Stimulated activated naive B cell treated with anti-CD40 and anti-IgM and Interleukin-4, amounts not matched to agents 10 μg/mL and 1 μg/mL and 100 μg/mL, for 72 hours (primary cell): ENCODE results near the gene PIGU.
"Not testable (repeated sequence)": the region's sequence is repeated elsewhere in the genome, so short reads cannot be mapped to it uniquely, and the experiment has no call there.

Experiments
- ATAC-seq, 2 donors: fragments of 150-1000 bp; cut with Tn5 transposase; replicated peaks; 2 replicates each; pipeline ENCODE4 v1.10.0; 2021; ENCODE audit warnings: moderate library complexity in 1 of 2
- DNase-seq: peaks from one replicate; pipeline ENCODE4 v3.0.0; 2021
- H3K27ac Mint-ChIP-seq: one replicate; pipeline ENCODE4 v1.8.0; 2022; ENCODE audit warnings: mild to moderate bottlenecking, mixed read lengths
- H3K27me3 Mint-ChIP-seq, 2 donors: one replicate each; pipeline ENCODE4 v1.8.0; 2022; ENCODE audit warnings: mixed read lengths in 2 of 2
- H3K36me3 Mint-ChIP-seq, 2 donors: one replicate each; pipeline ENCODE4 v1.8.0; 2022; ENCODE audit warnings: mixed read lengths in 2 of 2, mild to moderate bottlenecking in 1 of 2
- H3K4me1 Mint-ChIP-seq, 2 donors: one replicate each; pipeline ENCODE4 v1.8.0; 2022; ENCODE audit warnings: mixed read lengths in 2 of 2, mild to moderate bottlenecking in 1 of 2
- H3K4me3 Mint-ChIP-seq, 2 donors: one replicate each; pipeline ENCODE4 v1.8.0; 2022; ENCODE audit warnings: mild to moderate bottlenecking in 2 of 2, mixed read lengths in 2 of 2, moderate library complexity in 1 of 2
- H3K9me3 Mint-ChIP-seq, 2 donors: one replicate each; pipeline ENCODE4 v1.8.0; 2022; ENCODE audit warnings: mixed read lengths in 2 of 2, mild to moderate bottlenecking in 1 of 2

The PIGU gene

DNA sequence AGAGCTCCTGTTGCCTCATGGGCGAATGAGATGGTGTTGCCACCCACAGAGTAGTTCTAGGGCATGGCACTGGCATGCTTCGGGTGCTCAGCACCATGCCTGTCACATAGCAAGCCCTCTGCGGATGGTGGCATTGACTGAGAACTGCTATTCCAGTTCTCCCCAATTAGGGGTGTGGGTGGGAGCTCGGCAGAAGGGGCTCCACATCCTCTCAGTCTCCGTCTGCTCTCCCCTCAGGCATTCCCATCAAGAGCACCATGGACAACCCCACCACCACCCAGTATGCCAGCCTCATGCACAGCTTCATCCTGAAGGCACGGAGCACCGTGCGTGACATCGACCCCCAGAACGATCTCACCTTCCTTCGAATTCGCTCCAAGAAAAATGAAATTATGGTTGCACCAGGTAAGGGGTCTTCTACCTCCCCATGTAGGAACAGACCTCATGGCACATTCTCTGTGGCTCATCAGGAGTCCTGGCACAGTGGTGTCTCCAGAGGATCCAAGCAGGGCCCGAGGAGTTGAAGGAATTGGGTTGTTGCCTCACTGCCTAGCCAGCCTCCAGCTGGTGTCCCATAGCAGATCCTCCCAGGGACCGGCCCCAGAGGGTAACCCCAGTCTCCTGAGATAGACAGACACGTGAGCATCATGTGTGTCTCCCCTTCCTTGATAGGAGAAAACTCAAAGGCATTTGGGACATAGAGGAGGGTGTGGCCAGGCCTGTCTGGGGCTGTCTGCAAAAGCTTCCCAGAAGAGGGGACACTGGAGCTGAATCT is 142.3 kb downstream of the PIGU start:
- H3K27me3 Mint-ChIP-seq: no peaks in the 10 kb centered on the region
- DNase-seq (no peak), ATAC-seq (no peak)
- no peak overlapping the region for H3K4me3 Mint-ChIP-seq
- peaks cover 4 to 6% of the 10 kb centered on the region in 2 donors for H3K4me1 Mint-ChIP-seq
- H3K27ac Mint-ChIP-seq: peak overlapping the region; percentile 17
- H3K9me3 Mint-ChIP-seq: no peaks in the 10 kb centered on the region
- peaks cover 24 to 38% of the 10 kb centered on the region in 2 donors for H3K36me3 Mint-ChIP-seq

DNA sequence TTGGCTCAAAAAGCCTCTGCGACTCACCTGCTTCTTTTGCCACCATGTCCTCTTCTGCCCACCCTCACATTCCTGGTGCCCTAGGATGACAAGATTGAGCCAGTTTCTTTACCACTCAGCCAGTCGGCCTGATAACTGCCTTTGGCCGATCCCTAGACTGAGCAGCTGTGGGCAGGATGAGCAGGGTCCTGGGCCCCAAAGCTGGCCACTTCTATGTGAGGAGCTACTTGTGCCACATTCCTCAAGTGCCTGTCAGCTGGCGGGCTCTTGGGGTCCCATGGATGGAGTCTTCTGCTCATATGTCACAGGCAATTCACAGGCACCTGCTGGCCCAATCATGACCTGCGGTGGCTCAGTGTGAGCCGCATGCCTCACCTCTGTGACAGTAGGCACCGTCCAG is 144.1 kb downstream of the PIGU start:
- Mint-ChIP-seq H3K36me3 (peaks cover 21 to 41% of the 10 kb centered on the region in 2 donors), H3K27me3 (no peaks in the 10 kb centered on the region), H3K9me3 (no peaks in the 10 kb centered on the region), H3K27ac (no peak overlapping the region), H3K4me3 (no peak overlapping the region), H3K4me1 (peaks cover 4 to 6% of the 10 kb centered on the region in 2 donors)
- ATAC-seq (no peak), DNase-seq (no peak)

DNA sequence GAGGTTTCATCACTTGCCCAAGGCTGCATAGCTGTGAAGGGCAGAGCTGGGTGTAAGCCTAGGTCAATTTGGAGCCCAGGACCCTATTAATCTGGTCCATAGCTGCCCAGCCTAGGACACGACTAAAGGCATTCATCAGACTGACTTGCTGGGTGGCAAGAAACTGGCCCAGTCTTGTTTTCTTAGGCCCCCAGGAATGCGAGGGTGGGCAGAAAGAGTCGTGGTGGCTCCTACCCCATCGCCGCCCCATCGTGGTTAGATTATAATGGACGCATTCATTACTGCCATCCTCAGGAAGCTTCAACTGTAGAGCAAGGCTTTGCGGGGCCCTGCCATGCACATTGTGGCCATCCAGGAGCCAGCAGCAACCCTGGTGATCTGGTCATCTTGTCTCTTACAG is 144.6 kb downstream of the PIGU start:
- Mint-ChIP-seq H3K4me1 (peaks cover 4 to 6% of the 10 kb centered on the region in 2 donors), H3K4me3 (no peak overlapping the region), H3K9me3 (no peaks in the 10 kb centered on the region), H3K36me3 (peaks cover 21 to 40% of the 10 kb centered on the region in 2 donors), H3K27me3 (no peaks in the 10 kb centered on the region), H3K27ac (no peak overlapping the region)
- no peak for DNase-seq
- ATAC-seq: no peak

DNA sequence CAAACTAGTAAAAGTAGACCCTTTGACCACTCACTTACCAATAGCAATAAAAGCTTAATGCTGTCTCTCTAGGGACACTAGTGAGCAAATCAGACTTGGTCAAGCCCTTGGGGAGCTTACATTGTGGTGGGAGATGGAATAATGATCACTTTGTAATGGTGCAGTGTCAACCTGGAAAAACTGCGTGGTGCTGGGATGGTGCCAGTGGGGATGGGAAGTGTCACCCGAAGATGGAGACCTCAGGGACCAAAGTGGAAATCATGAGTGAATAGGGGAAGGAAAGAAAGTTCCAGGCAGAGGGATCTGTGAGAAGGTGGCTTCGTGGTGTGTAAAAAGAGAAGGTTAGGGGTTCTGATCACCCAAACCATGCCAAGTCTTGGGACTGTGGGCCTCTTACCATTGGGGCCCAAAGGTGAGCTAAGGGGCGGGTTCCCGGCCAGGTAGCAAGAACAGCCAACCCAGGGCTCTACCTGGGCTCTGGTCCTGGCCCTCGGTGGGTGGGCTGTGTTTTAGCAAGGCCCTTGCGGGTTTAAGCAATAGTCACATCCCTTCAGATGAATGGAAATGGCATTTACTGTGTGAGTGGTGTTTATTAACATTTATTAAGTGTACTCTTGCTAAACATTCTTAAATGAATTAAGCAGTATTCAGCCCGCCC is 145.2 kb downstream of the PIGU start:
- Mint-ChIP-seq H3K9me3 (no peaks in the 10 kb centered on the region), H3K36me3 (peaks cover 24 to 38% of the 10 kb centered on the region in 2 donors), H3K4me1 (peaks cover 4 to 6% of the 10 kb centered on the region in 2 donors), H3K27me3 (no peaks in the 10 kb centered on the region), H3K4me3 (no peak overlapping the region), H3K27ac (peak overlapping the region; percentile 2)
- DNase-seq: no peak
- no peak for ATAC-seq

DNA sequence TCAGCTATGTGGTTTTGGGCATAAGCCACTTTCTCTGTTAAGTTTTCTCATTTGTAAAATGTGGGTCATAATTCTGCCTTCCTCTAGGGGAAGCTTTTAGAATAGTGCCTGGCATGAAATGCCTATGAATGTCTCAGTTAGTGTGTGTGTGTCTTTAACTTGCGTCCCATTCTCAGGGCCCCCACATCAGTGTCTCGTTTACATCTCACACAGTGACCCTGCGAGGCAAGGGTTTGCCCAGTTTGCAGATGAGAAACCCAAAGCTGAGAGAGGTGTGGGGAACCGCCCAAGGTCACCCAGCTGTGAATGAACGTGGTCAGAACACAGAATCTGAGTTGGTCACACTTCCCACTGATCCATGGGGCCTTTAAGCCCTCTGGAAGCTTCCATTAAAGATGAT is 146.6 kb downstream of the PIGU start:
- Mint-ChIP-seq H3K27ac (no peak overlapping the region), H3K27me3 (no peaks in the 10 kb centered on the region), H3K9me3 (no peaks in the 10 kb centered on the region), H3K4me3 (no peak overlapping the region), H3K36me3 (peaks cover 29 to 43% of the 10 kb centered on the region in 2 donors), H3K4me1 (peaks cover 7 to 8% of the 10 kb centered on the region in 2 donors)
- ATAC-seq: no peak
- no peak for DNase-seq

DNA sequence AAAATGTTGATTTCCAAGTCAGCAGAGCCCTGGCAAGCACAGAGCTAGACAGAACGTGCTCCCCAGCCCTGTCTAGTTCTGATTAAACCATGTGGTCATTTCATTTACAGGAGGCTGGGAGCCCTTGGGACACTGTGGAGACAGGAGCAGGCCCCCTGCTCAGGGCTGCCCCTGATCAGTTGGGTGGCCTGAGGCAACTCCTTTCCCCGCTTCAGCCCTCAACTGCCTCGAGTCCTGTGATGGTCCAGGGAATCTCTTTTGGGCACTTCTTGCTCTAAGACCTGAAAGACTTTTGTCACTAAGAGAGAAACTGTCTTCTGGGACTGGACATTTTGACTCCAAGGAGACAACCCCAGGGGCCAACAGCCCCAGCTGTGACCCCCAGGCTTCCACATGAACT is 147.2 kb downstream of the PIGU start:
- H3K4me3 Mint-ChIP-seq: no peak overlapping the region

DNA sequence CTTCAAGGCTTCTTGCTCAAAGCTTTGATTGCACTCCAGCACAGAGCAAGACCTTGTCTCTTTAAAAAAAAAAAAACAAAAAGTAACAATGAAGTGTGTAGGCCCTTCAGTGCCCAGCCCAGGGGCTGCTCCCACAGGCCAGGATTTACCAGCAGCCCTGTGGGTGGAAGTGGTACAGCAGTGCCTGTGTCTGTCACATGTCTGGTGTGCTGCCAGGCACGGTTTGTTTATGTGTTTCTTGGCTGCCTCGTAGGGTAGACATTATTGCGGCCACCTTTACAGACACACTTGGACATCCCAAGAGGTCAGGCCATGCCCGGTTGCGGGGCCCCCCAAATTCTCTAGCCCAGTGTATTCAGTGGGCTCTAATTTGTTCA is 148.0 kb downstream of the PIGU start:
- Mint-ChIP-seq H3K4me1 (peaks cover 10 to 11% of the 10 kb centered on the region in 2 donors), H3K36me3 (peaks cover 23 to 35% of the 10 kb centered on the region in 2 donors), H3K27ac (no peak overlapping the region), H3K9me3 (no peaks in the 10 kb centered on the region), H3K4me3 (no peak overlapping the region), H3K27me3 (no peaks in the 10 kb centered on the region)
- ATAC-seq: no peak
- no peak for DNase-seq

More for the DNA sequence above, 147.2 kb downstream of the PIGU start:
- DNase-seq (no peak), ATAC-seq (no peak)
- Mint-ChIP-seq H3K27me3 (no peaks in the 10 kb centered on the region), H3K4me1 (peaks cover 10 to 11% of the 10 kb centered on the region in 2 donors), H3K27ac (no peak overlapping the region), H3K9me3 (no peaks in the 10 kb centered on the region), H3K36me3 (peaks cover 28 to 43% of the 10 kb centered on the region in 2 donors)

DNA sequence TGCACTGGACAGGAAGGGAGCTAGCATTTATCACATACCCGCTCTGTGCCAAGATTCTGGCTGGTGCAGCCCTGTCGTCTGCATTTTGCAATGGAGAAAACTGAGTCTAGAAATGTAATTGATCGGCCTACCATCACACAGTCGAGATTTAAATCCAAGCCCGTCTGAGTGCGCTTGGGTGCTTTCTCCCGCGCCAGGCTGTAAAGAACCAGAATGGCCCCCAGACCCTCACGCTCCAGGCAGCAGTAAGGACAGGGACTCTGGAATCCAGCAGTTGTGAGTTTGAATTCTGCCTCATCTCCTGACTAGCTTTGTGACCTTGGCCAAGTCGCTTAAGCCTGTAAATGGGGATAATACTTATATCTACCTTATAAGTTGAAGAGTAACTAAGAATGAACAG is 149.9 kb downstream of the PIGU start:
- peaks cover 16 to 30% of the 10 kb centered on the region in 2 donors for H3K4me1 Mint-ChIP-seq
- peaks cover 25 to 44% of the 10 kb centered on the region in 2 donors for H3K36me3 Mint-ChIP-seq
- no peak overlapping the region for H3K27ac Mint-ChIP-seq
- H3K9me3 Mint-ChIP-seq: no peaks in the 10 kb centered on the region
- DNase-seq (no peak), ATAC-seq (no peak)
- no peak overlapping the region for H3K4me3 Mint-ChIP-seq
- no peaks in the 10 kb centered on the region for H3K27me3 Mint-ChIP-seq

DNA sequence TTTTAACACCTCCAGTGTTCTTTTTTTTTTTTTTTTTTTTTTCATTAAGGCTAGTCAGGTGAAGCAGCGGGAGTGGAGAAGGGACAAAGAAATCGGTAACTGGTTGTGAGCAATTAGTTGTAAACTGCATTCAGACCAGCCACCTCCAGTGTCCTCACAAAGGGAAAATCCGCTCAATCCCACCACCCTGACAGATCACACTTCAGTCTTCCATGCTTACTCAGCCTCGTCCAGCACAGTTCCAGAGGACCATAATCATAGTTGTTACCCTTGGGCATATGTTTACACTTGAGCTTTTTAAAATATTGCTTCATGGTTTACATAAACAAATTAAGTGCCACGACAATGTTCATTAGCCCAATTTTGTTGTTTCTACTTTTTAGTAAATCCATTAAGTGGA is 150.4 kb downstream of the PIGU start:
- DNase-seq: no peak
- H3K36me3 Mint-ChIP-seq: peaks cover 28 to 43% of the 10 kb centered on the region in 2 donors
- H3K27ac Mint-ChIP-seq: no peak overlapping the region
- H3K9me3 Mint-ChIP-seq: no peaks in the 10 kb centered on the region
- H3K4me1 Mint-ChIP-seq: peaks cover 19 to 34% of the 10 kb centered on the region in 2 donors
- H3K4me3 Mint-ChIP-seq: no peak overlapping the region
- H3K27me3 Mint-ChIP-seq: no peaks in the 10 kb centered on the region
- ATAC-seq: no peak

DNA sequence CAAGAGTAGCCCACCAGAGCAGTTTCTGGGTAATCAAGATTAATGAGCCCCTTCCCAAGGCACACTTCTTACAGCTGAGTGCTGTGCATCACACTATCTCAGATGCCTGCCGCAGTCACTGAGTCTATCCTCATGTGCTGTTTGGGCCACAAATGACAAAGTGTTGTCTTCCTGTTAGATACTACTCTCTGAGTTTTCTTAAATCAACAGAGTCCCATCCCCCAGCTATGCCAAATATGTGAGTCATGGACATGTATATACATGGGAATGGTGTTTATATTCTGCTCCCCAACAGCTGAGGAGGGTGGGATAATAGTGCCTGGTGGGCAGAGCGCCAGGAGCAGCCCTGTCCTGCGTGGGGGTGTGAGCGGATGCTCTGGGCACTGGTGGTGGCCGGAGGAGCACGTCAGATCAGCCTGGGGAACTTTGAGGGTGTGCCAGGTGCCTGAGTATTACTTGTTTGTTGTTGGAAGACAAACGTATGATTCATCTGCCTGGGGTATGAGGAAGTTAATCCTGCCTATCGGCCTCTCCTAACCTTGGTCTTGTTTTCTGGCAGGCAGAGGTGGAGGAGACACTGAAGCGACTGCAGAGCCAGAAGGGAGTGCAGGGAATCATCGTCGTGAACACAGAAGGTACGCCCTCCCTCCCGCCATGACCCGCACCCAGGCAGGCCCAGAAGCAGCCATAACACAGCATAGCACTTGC is 151.0 kb downstream of the PIGU start:
- Mint-ChIP-seq H3K9me3 (no peaks in the 10 kb centered on the region), H3K27ac (no peak overlapping the region), H3K4me1 (peaks cover 18 to 38% of the 10 kb centered on the region in 2 donors), H3K36me3 (peaks cover 28 to 39% of the 10 kb centered on the region in 2 donors), H3K27me3 (no peaks in the 10 kb centered on the region), H3K4me3 (no peak overlapping the region)
- ATAC-seq (no peak), DNase-seq (no peak)

DNA sequence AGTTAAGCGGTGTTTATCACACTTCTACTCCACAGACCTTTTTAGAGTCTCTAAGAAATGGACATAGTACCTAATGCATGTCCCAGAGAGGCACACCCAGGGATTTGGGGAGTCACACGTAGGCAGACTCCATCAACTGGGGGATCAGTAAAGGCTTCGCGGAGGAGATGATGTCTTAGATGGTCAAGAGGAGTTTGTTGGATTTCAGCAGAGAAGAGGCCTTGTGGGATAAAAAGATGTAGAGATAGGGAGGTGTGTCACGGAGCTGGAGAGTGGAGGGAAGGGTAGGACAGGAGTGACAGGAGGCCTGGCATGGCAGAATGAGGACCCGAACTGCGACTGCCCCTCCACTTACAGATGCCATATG is 151.6 kb downstream of the PIGU start:
- H3K9me3 Mint-ChIP-seq: no peaks in the 10 kb centered on the region
- H3K4me3 Mint-ChIP-seq: no peak overlapping the region
- no peaks in the 10 kb centered on the region for H3K27me3 Mint-ChIP-seq
- no peak for DNase-seq
- H3K4me1 Mint-ChIP-seq: peaks cover 17 to 38% of the 10 kb centered on the region in 2 donors
- no peak overlapping the region for H3K27ac Mint-ChIP-seq
- H3K36me3 Mint-ChIP-seq: peaks cover 28 to 36% of the 10 kb centered on the region in 2 donors
- no peak for ATAC-seq

DNA sequence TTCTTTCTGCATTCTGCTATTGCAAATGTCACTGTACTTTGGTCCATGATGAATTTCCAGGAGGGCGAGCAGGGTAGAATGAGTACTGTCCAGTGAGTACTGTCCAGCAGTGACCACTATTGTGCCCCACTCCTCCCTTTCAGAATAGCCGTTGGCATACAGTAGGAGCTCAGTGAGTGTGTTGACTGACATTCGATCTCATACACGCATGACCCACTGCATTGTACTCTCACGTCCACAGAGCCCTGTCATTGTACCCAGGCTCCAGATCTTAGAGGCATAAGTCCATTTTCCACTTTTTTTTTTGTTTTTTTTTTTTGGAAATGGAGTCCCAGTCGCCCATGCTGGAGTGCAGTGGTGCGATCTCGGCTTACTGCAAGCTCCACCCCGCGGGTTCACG is 152.5 kb downstream of the PIGU start:
- peaks cover 17 to 42% of the 10 kb centered on the region in 2 donors for H3K4me1 Mint-ChIP-seq
- DNase-seq (no peak), ATAC-seq (no peak)
- peaks cover 28 to 36% of the 10 kb centered on the region in 2 donors for H3K36me3 Mint-ChIP-seq
- H3K27me3 Mint-ChIP-seq: no peaks in the 10 kb centered on the region
- no peaks in the 10 kb centered on the region for H3K9me3 Mint-ChIP-seq
- H3K4me3 Mint-ChIP-seq: no peak overlapping the region
- H3K27ac Mint-ChIP-seq: no peak overlapping the region

DNA sequence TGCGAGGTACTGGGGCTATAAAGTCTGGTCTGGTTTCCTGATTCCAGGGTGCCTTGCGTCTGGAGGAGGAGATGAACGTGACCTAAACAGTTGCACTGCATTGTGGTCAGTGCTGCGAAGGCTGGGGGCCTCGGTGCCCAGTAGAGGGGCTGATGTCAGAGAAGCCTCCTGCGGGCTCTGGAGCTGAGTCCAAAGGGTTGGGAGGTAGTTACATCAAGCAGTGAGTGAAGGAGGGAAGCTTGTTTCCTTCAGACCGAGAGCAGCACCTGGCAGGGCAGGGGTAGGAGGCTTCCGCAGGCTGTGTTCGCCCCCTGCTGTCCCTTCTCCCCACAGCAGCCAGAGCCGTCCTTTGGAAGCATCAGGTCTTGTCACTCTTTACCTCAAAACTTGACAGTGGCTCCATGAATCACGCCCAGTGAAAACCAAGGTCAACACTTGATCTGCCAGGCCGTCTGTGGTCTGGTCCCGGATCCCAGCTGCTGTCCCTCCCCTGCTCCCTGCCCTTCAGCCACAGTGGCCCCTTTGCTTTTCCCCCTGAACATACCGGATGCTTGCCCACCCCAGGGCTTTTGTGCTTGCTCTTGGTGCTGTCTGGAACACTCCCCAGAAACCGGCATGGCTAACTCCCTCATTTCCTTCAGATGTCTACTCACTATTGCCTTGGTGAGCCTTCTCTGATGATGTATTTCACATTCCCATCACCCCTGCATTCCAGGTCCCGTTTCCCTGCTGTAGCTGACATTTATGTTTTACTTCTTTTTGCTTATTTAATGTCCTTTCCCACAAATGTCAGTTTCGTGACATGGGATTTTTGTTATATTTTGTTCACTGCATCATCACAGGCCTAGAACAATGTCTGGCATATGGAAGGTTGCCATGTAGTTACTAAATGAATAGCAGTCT is 153.7 kb downstream of the PIGU start:
- DNase-seq (no peak), ATAC-seq (peak; percentile 69 to 75)
- H3K27me3 Mint-ChIP-seq: no peaks in the 10 kb centered on the region
- no peaks in the 10 kb centered on the region for H3K9me3 Mint-ChIP-seq
- H3K36me3 Mint-ChIP-seq: peaks cover 22 to 32% of the 10 kb centered on the region in 2 donors
- no peak overlapping the region for H3K4me3 Mint-ChIP-seq
- no peak overlapping the region for H3K27ac Mint-ChIP-seq
- H3K4me1 Mint-ChIP-seq: peaks cover 21 to 50% of the 10 kb centered on the region in 2 donors

DNA sequence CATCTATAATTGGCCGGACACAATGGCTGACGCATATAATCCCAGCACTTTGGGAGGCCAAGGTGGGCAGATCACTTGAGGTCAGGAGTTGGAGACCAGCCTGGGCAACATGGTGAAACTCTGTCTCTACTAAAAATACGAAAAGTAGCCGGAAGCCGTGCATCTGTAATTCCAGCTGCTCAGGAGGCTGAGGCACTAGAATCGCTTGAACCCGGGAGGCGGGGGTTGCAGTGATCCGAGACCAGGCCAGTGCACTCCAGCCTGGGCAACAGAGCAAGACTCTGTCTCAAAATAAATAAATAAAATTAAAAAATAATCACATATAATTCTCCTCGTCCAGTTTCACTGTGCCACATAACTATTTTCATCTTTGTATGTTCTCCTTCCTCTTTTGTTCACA is 157.1 kb downstream of the PIGU start:
- not testable (repeated sequence) for DNase-seq, H3K4me3 Mint-ChIP-seq, H3K27me3 Mint-ChIP-seq, H3K27ac Mint-ChIP-seq, ATAC-seq, H3K9me3 Mint-ChIP-seq
- Mint-ChIP-seq H3K36me3 (peaks cover 11 to 19% of the 10 kb centered on the region in 2 donors), H3K4me1 (peaks cover 25 to 59% of the 10 kb centered on the region in 2 donors)
